AG04450 (cell line): ENCODE measurements around the gene TJP3. TPM values are rescaled to one million over a fixed set of nuclear protein-coding genes. Genes with fewer than 3 reads are reported as not detected.
A peak's percentile ranks its signal among the peaks of the same experiment; 100 is the strongest.
"Not testable (repeated sequence)": the region's sequence is repeated elsewhere in the genome, so short reads cannot be mapped to it uniquely, and the experiment has no call there.

ENCODE experiments used
- CTCF ChIA-PET: fragments of 300-600, 350-600 bp; formaldehyde crosslinking; extraction: SDS; loops from one replicate; lab custom pipeline; 2022; ENCODE audit warnings: antibody characterized with exemption, inconsistent platforms; lab: Charles Lee
- POLR2A ChIA-PET: fragments of 350-600 bp; formaldehyde crosslinking; extraction: SDS; loops from one replicate; lab custom pipeline; 2021; ENCODE audit warnings: antibody characterized with exemption, inconsistent platforms; lab: Yijun Ruan, JAX
- DNase-seq: peaks from one replicate; pipeline ENCODE4 v3.0.0-alpha.2; 2011; ENCODE audit warnings: low read depth, low spot score
- H3K27ac ChIP-seq: one replicate; pipeline ENCODE4 v1.5.1; 2012; ENCODE audit warnings: low read depth, low read length, control low read depth
- H3K27me3 ChIP-seq: one replicate; pipeline ENCODE4 v1.6.0; 2012; ENCODE audit warnings: low read length; ENCODE audit not compliant: control insufficient read depth, insufficient read depth
- H3K4me3 ChIP-seq: 2 replicates; pipeline ENCODE4 v1.5.1; 2011; ENCODE audit warnings: mild to moderate bottlenecking, low read depth, low read length, control low read depth
- H3K9me3 ChIP-seq: 2 replicates; pipeline ENCODE4 v1.5.1; 2012; ENCODE audit warnings: low read length; ENCODE audit not compliant: control insufficient read depth, insufficient read depth
- polyA plus RNA-seq: library from polyadenylated mRNA; depleted of rRNA; stranded (reverse); fragments of >200 nt; gene quantifications from 2 replicates; pipeline ENCODE4 v1.2.3, GENCODE V29; 2011
- TF ChIP-seq, protein P1 (sequence below): IDR thresholded peaks from 2 replicates; pipeline ENCODE4 v1.5.1; 2011; ENCODE audit warnings: low read depth, low read length, control low read depth, inconsistent platforms

The TJP3 gene
- polyA plus RNA-seq, 1 experiment = not detected

GRCh38 chr19:3661284-3662238, 46.6 kb upstream of the TJP3 start:
- no peak for DNase-seq
- Histone ChIP-seq H3K4me3 (no peak overlapping the region), H3K9me3 (peaks cover 18% of the 10 kb centered on the region), H3K27ac (no peak overlapping the region), H3K27me3 (no peaks in the 10 kb centered on the region)
- ChIA-PET CTCF (interaction anchor here (1.6 kb wide), 1 partner anchor 31 kb away, joined by 7 read pairs; no protein-coding TSS in a partner anchor), POLR2A (interaction anchor here (0.6 kb wide), 1 partner anchor 152 kb away, joined by 3 read pairs; no protein-coding TSS in a partner anchor)
- TF ChIP-seq, protein P1, sequence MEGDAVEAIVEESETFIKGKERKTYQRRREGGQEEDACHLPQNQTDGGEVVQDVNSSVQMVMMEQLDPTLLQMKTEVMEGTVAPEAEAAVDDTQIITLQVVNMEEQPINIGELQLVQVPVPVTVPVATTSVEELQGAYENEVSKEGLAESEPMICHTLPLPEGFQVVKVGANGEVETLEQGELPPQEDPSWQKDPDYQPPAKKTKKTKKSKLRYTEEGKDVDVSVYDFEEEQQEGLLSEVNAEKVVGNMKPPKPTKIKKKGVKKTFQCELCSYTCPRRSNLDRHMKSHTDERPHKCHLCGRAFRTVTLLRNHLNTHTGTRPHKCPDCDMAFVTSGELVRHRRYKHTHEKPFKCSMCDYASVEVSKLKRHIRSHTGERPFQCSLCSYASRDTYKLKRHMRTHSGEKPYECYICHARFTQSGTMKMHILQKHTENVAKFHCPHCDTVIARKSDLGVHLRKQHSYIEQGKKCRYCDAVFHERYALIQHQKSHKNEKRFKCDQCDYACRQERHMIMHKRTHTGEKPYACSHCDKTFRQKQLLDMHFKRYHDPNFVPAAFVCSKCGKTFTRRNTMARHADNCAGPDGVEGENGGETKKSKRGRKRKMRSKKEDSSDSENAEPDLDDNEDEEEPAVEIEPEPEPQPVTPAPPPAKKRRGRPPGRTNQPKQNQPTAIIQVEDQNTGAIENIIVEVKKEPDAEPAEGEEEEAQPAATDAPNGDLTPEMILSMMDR = no peak

- TF ChIP-seq, protein P1 = no peak
- POLR2A ChIA-PET = no interaction called here
- Histone ChIP-seq H3K27me3 (no peaks in the 10 kb centered on the region), H3K4me3 (no peak overlapping the region), H3K9me3 (peaks cover 9% of the 10 kb centered on the region; the same call in 1 of the 2 replicates), H3K27ac (no peak overlapping the region)
- CTCF ChIA-PET = no interaction called here
- no peak for DNase-seq
These were observed 44.3 kb upstream of the TJP3 start for GRCh38 chr19:3663838-3664237.

GRCh38 chr19:3664879-3665642, 43.1 kb upstream of the TJP3 start:
- DNase-seq = no peak
- POLR2A ChIA-PET = interaction anchor here (0.6 kb wide), 1 partner anchor 221 kb away, joined by 7 read pairs; no protein-coding TSS in a partner anchor
- CTCF ChIA-PET = interaction anchor here (0.6 to 1.1 kb wide), 3 partner anchors 9 to 36 kb away, joined by 3 to 6 read pairs (median 3); no protein-coding TSS in a partner anchor
- Histone ChIP-seq H3K9me3 (peaks cover 9% of the 10 kb centered on the region; the same call in 1 of the 2 replicates), H3K4me3 (no peak overlapping the region), H3K27me3 (no peaks in the 10 kb centered on the region), H3K27ac (no peak overlapping the region)
- TF ChIP-seq, protein P1 = no peak

DNA sequence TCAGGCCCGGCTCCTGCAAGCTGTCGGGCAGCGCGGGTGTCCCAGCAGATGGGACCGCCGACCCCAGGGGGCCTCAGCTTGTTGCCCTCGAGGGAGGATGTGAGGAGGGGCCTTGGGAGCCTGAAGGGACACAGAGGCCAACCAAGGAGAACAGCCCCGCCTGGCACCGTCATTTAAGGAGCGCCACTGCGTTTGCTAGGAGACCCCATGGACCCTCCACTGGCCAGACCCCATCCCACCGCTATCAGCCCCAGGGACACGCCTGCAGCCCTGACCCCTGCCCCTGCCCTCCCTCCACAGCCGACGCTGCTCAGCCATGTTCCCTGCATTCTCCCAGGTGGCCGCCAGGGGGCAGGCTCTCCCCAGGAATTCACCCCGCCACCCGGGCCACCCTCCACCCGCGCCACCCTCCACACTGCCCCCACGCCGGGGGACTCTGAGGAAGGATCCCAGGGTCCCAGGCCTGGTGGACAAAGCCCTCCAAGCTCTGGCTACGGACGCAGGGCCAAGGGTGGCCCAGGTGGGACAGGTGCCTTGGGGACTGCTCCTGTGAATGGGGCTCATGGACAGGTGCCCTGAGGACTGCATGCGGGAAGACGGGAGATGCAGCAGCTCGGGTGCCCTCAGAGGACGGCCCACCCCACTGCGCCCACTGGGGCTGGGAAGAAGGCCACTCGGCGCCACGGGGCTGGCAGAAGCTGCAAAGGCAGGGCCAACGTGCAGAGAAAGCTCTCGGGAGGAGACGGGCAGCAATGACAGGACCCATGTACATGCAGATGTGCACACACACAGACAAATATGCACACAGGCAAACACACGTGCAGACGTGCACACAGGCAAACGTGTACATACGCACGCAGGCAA, 42.3 kb upstream of the TJP3 start:
- Histone ChIP-seq H3K27ac (no peak overlapping the region), H3K9me3 (peaks cover 8% of the 10 kb centered on the region; the same call in 1 of the 2 replicates), H3K4me3 (no peak overlapping the region), H3K27me3 (no peaks in the 10 kb centered on the region)
- POLR2A ChIA-PET = interaction anchor here (0.6 kb wide), 1 partner anchor 220 kb away, joined by 7 read pairs; no protein-coding TSS in a partner anchor
- no peak for DNase-seq
- CTCF ChIA-PET = interaction anchor here (0.6 to 1.1 kb wide), 9 partner anchors 10 to 540 kb away, joined by 3 to 6 read pairs (median 3); partner anchors contain the start of genes PIP5K1C and TJP3
- TF ChIP-seq, protein P1 = peak; percentile 78

GRCh38 chr19:3666545-3666856, 41.7 kb upstream of the TJP3 start:
- ChIA-PET POLR2A (interaction anchor here (0.7 kb wide), 1 partner anchor 581 kb away, joined by 3 read pairs; no protein-coding TSS in a partner anchor), CTCF (interaction anchor here (0.6 to 1.0 kb wide), 6 partner anchors 33 to 539 kb away, joined by 3 to 4 read pairs (median 4); partner anchors contain the start of genes PIP5K1C and TJP3)
- H3K4me3 ChIP-seq, H3K27me3 ChIP-seq, DNase-seq, H3K27ac ChIP-seq, H3K9me3 ChIP-seq: not testable (repeated sequence)
